Measurements from ENCODE around the gene THBS1.
A peak's percentile ranks its signal among the peaks of the same experiment; 100 is the strongest.

GRCh38 chr15:39580117-39580484 lies 778 bp upstream of the THBS1 start:
- TF ChIP-seq CTCF (IDR thresholded peaks at IDR 0.05; ENCODE audit: low read length): peak; percentile 97
- TF ChIP-seq EZH2phosphoT487 (IDR thresholded peaks at IDR 0.05; ENCODE audit: low read length): no peak
- TF ChIP-seq EZH2 (optimal IDR thresholded peaks at IDR 0.05; ENCODE audit: low read depth, low read length): no peak

Data from MM.1S (cell line).